Measurements from ENCODE around the gene FMNL3. TPM values are rescaled to one million over a fixed set of nuclear protein-coding genes. Genes with fewer than 3 reads are reported as not detected.

The FMNL3 gene
- total RNA-seq, 2 donors from 2014 or later = 3.0 to 6.2 TPM

DNA sequence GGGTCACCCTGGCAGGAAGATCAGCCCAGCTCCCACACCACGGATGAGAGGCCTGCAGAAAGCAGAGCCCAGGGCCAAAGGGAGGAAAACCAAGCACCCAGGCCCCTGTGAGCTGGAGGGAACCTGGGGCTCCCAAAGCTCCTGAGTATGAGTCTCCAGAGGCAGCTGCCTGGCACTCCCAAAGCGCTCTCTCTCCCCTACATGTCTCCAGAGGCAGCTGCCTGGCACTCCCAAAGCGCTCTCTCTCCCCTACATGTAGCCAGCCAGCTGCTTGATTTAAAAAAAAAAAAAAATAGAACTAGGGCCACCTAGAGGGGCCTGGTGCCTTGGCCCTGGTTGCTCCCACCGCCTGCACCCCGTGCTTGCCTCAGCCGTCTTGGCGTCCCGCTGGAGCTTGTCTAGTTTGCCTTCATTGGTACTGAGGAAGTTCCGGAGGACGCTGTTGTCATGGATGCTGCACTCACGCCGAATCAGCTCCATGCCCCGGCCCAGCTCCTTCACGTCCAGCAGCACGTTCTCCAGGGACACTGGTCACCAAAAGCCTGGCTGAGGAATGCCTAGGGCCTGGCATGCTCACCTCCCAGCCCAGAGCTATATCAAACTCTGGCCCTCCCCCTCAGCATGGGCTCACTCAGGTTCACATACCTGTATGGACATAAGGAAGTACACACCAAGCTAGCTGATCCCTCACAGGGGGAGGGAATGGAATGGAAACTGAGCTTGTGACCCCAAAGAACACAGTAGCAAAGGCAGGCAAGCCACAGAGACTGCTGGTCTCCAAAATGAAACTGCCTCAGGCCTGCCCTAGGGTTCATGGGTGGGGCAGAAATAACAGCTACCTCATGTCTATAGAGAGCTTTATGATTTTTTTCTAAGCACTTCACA is 59.1 kb downstream of the FMNL3 start:
- TF ChIP-seq, protein P1, sequence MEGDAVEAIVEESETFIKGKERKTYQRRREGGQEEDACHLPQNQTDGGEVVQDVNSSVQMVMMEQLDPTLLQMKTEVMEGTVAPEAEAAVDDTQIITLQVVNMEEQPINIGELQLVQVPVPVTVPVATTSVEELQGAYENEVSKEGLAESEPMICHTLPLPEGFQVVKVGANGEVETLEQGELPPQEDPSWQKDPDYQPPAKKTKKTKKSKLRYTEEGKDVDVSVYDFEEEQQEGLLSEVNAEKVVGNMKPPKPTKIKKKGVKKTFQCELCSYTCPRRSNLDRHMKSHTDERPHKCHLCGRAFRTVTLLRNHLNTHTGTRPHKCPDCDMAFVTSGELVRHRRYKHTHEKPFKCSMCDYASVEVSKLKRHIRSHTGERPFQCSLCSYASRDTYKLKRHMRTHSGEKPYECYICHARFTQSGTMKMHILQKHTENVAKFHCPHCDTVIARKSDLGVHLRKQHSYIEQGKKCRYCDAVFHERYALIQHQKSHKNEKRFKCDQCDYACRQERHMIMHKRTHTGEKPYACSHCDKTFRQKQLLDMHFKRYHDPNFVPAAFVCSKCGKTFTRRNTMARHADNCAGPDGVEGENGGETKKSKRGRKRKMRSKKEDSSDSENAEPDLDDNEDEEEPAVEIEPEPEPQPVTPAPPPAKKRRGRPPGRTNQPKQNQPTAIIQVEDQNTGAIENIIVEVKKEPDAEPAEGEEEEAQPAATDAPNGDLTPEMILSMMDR (IDR thresholded peaks at IDR 0.05) = no peak
- TF ChIP-seq POLR2A (IDR thresholded peaks at IDR 0.05) = no peak
- Histone ChIP-seq H3K36me3 (replicated peaks in 1 of 2; ENCODE audit: insufficient read depth in 1 of 2, low read depth in 2 of 2) (peaks cover 0 to 2% of the 10 kb centered on the region in 2 donors), H3K4me1 (no peaks in the 10 kb centered on the region), H3K27ac (peak overlapping the region in 2 of 4 donors; percentile 11 to 25), H3K9me3 (no peaks in the 10 kb centered on the region), H3K4me3 (no peak overlapping the region), H3K27me3 (no peaks in the 10 kb centered on the region)
- ATAC-seq = no peak
- intact Hi-C loops (cut with DNase I) = no loop called here
- no peak for DNase-seq
- 80 to 90% methylated on average over 14 to 15 of the region's 15 CpGs for WGBS, 2 donors

DNA sequence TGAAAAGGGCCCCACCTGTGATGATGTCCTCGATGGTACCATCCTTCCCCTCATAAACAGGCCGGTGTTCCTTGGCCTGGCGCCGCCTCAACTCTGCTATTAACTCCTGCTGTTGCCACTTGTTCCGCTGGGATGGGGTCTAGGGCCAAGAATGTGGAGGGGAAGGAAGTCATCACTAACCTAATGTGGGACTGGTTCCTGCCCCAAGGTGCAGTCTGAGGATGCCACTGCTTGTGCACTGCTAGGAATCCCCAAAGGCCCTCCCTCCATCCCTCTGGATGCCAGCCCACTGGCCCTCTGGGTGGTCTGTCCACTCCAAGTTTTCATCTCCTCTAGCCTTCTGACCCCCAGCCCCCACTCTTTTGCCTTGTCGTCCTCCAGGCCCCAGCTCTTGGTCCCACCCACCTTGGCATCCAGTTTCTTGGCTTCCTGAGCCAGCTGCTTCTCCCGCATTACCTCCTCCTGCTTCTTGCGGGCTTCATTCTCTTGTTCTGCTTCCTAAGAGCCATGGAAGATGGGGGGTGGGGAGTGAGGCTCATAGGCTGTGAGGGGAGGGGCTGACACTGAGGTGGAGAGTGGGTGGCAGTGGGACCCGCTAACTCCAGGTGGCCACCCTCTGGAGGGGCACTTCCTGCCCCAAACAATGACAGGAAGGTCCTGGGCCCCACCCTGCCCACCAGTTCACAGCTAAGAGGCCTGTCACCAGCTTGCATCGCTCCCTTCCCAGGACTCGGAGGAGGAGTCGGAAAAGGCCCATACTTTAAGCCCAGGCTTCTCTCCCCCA is 60.1 kb downstream of the FMNL3 start:
- Histone ChIP-seq H3K36me3 (replicated peaks in 1 of 2; ENCODE audit: insufficient read depth in 1 of 2, low read depth in 2 of 2) (peaks cover 0 to 6% of the 10 kb centered on the region in 2 donors), H3K4me1 (no peaks in the 10 kb centered on the region)
- no peak for DNase-seq

DNA sequence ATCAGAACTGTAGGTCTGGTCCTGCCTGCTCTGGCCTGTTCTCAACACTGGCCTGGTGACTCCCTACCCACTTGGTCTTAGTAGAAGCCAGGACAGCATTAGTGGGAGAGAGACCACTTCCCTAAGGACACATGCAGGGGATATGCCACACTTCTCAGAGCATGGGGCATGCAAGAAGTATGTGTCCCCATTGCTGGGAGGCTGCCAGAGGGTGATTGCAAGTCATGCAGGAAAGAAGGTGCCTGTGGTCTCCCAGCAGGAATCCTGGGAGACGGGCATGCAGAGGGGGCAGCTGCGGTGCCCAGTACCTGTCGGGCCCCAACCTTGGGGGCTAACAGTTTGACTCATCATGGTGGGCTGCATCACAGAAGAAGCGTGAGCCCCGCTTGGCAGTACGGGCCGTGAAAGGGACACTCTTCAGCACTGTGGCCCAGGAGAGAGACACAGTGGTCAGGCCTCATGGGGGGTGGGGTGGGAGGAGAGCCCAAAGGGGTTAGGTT is 60.8 kb downstream of the FMNL3 start:
- no peaks in the 10 kb centered on the region for H3K9me3 ChIP-seq
- 89 to 90% methylated on average over 7 of the region's 7 CpGs for WGBS, 2 donors
- no peak for TF ChIP-seq POLR2A (IDR thresholded peaks at IDR 0.05)
- TF ChIP-seq, protein P1 (IDR thresholded peaks at IDR 0.05) = no peak
- peaks cover 0 to 8% of the 10 kb centered on the region in 2 donors for H3K36me3 ChIP-seq (replicated peaks in 1 of 2; ENCODE audit: insufficient read depth in 1 of 2, low read depth in 2 of 2)
- H3K4me1 ChIP-seq = no peaks in the 10 kb centered on the region
- no peak overlapping the region for H3K27ac ChIP-seq
- H3K4me3 ChIP-seq = no peak overlapping the region
- H3K27me3 ChIP-seq = no peaks in the 10 kb centered on the region
- intact Hi-C loops (cut with DNase I) = no loop called here
- ATAC-seq (no peak), DNase-seq (no peak)

More for the DNA sequence above, 60.1 kb downstream of the FMNL3 start:
- Histone ChIP-seq H3K4me3 (no peak overlapping the region), H3K27me3 (no peaks in the 10 kb centered on the region), H3K9me3 (no peaks in the 10 kb centered on the region), H3K27ac (no peak overlapping the region)
- ATAC-seq = no peak
- TF ChIP-seq, protein P1 (IDR thresholded peaks at IDR 0.05) = no peak
- TF ChIP-seq POLR2A (IDR thresholded peaks at IDR 0.05) = no peak
- 87 to 91% methylated on average over 11 to 12 of the region's 12 CpGs for WGBS, 2 donors
- intact Hi-C loops (cut with DNase I) = no loop called here

GRCh38 chr12:49645146-49646039 is 61.8 kb downstream of the FMNL3 start:
- ATAC-seq = no peak
- Histone ChIP-seq H3K4me1 (no peaks in the 10 kb centered on the region), H3K36me3 (replicated peaks in 1 of 2; ENCODE audit: insufficient read depth in 1 of 2, low read depth in 2 of 2) (peaks cover 0 to 8% of the 10 kb centered on the region in 2 donors), H3K9me3 (no peaks in the 10 kb centered on the region), H3K27me3 (no peaks in the 10 kb centered on the region), H3K4me3 (no peak overlapping the region), H3K27ac (no peak overlapping the region)
- no peak for DNase-seq
- TF ChIP-seq POLR2A (IDR thresholded peaks at IDR 0.05) = no peak
- TF ChIP-seq, protein P1 (IDR thresholded peaks at IDR 0.05) = no peak
- intact Hi-C loops (cut with DNase I) = no loop called here
- 88 to 89% methylated on average over 5 to 6 of the region's 6 CpGs for WGBS, 2 donors

Data from body of pancreas (tissue), 4 donors.